Measurements from ENCODE around the gene NFIX. TPM values are rescaled to one million over a fixed set of nuclear protein-coding genes. Genes with fewer than 3 reads are reported as not detected.

Gene NFIX
- total and polyA plus RNA-seq, 9 of the 15 experiments (the other 6 are each of a cell fraction or from before 2014, with no cell fraction given) = 0.28 to 26.8 (median 5.4) TPM

- no peak for TF ChIP-seq TSHZ1 (CRISPR knock-in tag; IDR thresholded peaks at IDR 0.05)
- no peak for TF ChIP-seq CBX8 (IDR thresholded peaks at IDR 0.05; ENCODE audit: borderline replicate concordance, extremely low read depth, low read depth, low read length, poor library complexity, severe bottlenecking)
- no peak for TF ChIP-seq CTCF (IDR thresholded peaks at IDR 0.05 in 2 of 3, conservative IDR thresholded peaks at IDR 0.05 in 1 of 3; ENCODE audit: insufficient read depth in 2 of 3, low read depth in 1 of 3, low read length in 3 of 3)
- no peak for TF ChIP-seq NFIX (CRISPR knock-in tag; IDR thresholded peaks at IDR 0.05; ENCODE audit: low read depth)
- 0 out of 2 replicates have a peak, but pooled peaks have one; percentile 13 for TF ChIP-seq CC2D1A (IDR thresholded peaks at IDR 0.05)
- no peak for TF ChIP-seq DIDO1 (tag; IDR thresholded peaks at IDR 0.05; ENCODE audit: low read depth)
- no peak for TF ChIP-seq DNMT1 (IDR thresholded peaks at IDR 0.05)
- no peak for TF ChIP-seq RBM14 (IDR thresholded peaks at IDR 0.05; ENCODE audit: borderline replicate concordance, insufficient read depth, low read depth, low read length)
- peak; percentile 77 for TF ChIP-seq ESRRA (IDR thresholded peaks at IDR 0.05; ENCODE audit: borderline replicate concordance, low read depth)
- TF ChIP-seq CEBPB (tag; IDR thresholded peaks at IDR 0.05) = no peak; the same call in 1 of the 2 replicates
- no peak for TF ChIP-seq ZNF324 (CRISPR knock-in tag; IDR thresholded peaks at IDR 0.05)
- TF ChIP-seq SMARCA5 (IDR thresholded peaks at IDR 0.05) = no peak; the same call in 1 of the 2 replicates
- TF ChIP-seq ZNF280B (CRISPR knock-in tag; IDR thresholded peaks at IDR 0.05) = no peak
- 0 out of 2 replicates have a peak, but pooled peaks have one; percentile 64 for TF ChIP-seq TCF7 (IDR thresholded peaks at IDR 0.05; ENCODE audit: borderline replicate concordance)
- TF ChIP-seq BRD9 (IDR thresholded peaks at IDR 0.05; ENCODE audit: low read depth, partially characterized antibody) = no peak
- no peak for TF ChIP-seq ZNF445 (CRISPR knock-in tag; IDR thresholded peaks at IDR 0.05; ENCODE audit: low read depth)
- 0 out of 4 replicates have a peak, but pooled peaks have one; percentile 16 to 39 for TF ChIP-seq TBL1XR1 (IDR thresholded peaks at IDR 0.05; ENCODE audit: low read length in 2 of 2)
- TF ChIP-seq, protein P1, sequence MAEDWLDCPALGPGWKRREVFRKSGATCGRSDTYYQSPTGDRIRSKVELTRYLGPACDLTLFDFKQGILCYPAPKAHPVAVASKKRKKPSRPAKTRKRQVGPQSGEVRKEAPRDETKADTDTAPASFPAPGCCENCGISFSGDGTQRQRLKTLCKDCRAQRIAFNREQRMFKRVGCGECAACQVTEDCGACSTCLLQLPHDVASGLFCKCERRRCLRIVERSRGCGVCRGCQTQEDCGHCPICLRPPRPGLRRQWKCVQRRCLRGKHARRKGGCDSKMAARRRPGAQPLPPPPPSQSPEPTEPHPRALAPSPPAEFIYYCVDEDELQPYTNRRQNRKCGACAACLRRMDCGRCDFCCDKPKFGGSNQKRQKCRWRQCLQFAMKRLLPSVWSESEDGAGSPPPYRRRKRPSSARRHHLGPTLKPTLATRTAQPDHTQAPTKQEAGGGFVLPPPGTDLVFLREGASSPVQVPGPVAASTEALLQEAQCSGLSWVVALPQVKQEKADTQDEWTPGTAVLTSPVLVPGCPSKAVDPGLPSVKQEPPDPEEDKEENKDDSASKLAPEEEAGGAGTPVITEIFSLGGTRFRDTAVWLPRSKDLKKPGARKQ (CRISPR knock-in tag; IDR thresholded peaks at IDR 0.05) = no peak
- 0 out of 4 replicates have a peak, but pooled peaks of 1 of the 2 experiments have one; percentile 9 for TF ChIP-seq RAD21 (CRISPR knock-in tag; conservative IDR thresholded peaks at IDR 0.05 in 1 of 2, IDR thresholded peaks at IDR 0.05 in 1 of 2)
Measured at GRCh38 chr19:13117772-13118423, 122.6 kb downstream of the NFIX start, which contains the start of gene NACC1 (continued).
